Uterus (tissue), 4 donors: ENCODE data around the gene ANXA4. TPM values are rescaled to one million over a fixed set of nuclear protein-coding genes. Genes with fewer than 3 reads are reported as not detected.
A peak's percentile ranks its signal among the peaks of the same experiment; 100 is the strongest.

Experiments
- DNase-seq, 2 donors: peaks; one replicate each; pipeline ENCODE4 v3.0.0-alpha.2; 2019 to 2020
- H3K27ac ChIP-seq, 2 donors: fragments of 200-600 bp; sonication (generic); 1 replicate in 1 of 2; 2 replicates in 1 of 2; pipeline ENCODE4 v1.5.1; 2016 to 2018
- H3K27me3 ChIP-seq, 2 donors: fragments of 200-600 bp; sonication (generic); one replicate each; pipeline ENCODE4 v1.5.1; 2018 to 2019; ENCODE audit warnings: control low read depth in 1 of 2
- H3K36me3 ChIP-seq, 2 donors: fragments of 200-600 bp; sonication (generic); one replicate each; pipeline ENCODE4 v1.5.1; 2019; ENCODE audit warnings: control low read depth in 1 of 2
- H3K4me1 ChIP-seq, 2 donors: fragments of 200-600 bp; sonication (generic); one replicate each; pipeline ENCODE4 v1.5.1; 2018 to 2019; ENCODE audit warnings: control low read depth in 1 of 2
- H3K4me3 ChIP-seq, 2 donors: fragments of 200-600 bp; sonication (generic); 1 replicate in 1 of 2; 2 replicates in 1 of 2; pipeline ENCODE4 v1.5.1; 2018 to 2019; ENCODE audit warnings: mild to moderate bottlenecking in 1 of 2
- H3K9me3 ChIP-seq, 2 donors: fragments of 200-600 bp; sonication (generic); one replicate each; pipeline ENCODE4 v1.5.1; 2019; ENCODE audit warnings: control low read depth in 1 of 2
- POLR2A ChIP-seq, 2 donors: fragments of 450-650 bp; IDR thresholded peaks; one replicate each; pipeline ENCODE4 v1.6.1; 2016; ENCODE audit warnings: antibody characterized with exemption in 2 of 2, mild to moderate bottlenecking in 1 of 2, moderate library complexity in 1 of 2
- intact Hi-C: fragments of 100-400 bp; cut with DNase I; formaldehyde crosslinking; loops from one replicate; pipeline ENCODE4 v1.15.1; 2023; ENCODE audit warnings: low total_unique reads
- total RNA-seq, 4 donors: library from RNA; depleted of rRNA in 3 of 4; stranded (reverse); fragments of >200 nt in 3 of 4; gene quantifications; one replicate each; pipeline versions ENCODE4 v1.1.0 to v1.2.4, GENCODE V29; 2014 to 2023
- TF ChIP-seq, protein P1 (sequence below), 4 experiments: fragments of 200-600 bp in 2 of 4; fragments of 450-650 bp in 2 of 4; sonication (generic) in 2 of 4; IDR thresholded peaks; one replicate each; pipeline ENCODE4 v1.5.1; 2016 to 2019; ENCODE audit warnings: antibody characterized with exemption in 4 of 4, mild to moderate bottlenecking in 2 of 4, moderate library complexity in 1 of 4
- donor health status: DM: yes; HTN: yes; CAD: no.

Gene ANXA4
- total RNA-seq, 4 donors from 2014 or later, result 17.4 to 78.5 (median 32.4) TPM

DNA sequence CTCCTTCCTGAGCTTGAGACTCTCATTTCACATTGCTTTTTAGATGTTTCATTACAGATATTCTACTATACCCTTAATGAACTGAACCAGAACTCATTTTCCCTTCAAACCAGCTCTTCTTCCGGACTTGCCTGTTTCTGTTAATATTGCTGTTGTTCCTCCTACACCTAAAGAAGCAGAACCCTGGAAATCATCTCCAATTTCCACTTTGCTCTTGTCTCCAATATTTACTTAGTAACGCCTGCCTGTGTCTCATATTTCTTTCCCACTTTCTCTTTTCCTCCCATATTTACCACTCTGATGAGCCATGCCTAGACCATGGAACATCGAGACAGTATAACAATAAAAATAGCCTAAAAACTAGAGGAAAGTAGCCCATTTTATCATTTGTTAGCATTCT, 69.7 kb downstream of the ANXA4 start:
- Histone ChIP-seq H3K36me3 (no peaks in the 10 kb centered on the region), H3K4me1 (no peaks in the 10 kb centered on the region), H3K9me3 (no peaks in the 10 kb centered on the region), H3K27me3 (no peaks in the 10 kb centered on the region), H3K4me3 (no peak overlapping the region), H3K27ac (no peak overlapping the region)
- intact Hi-C loops, result no loop called here
- DNase-seq, result no peak
- no peak for TF ChIP-seq POLR2A (IDR thresholded peaks at IDR 0.05)
- TF ChIP-seq, protein P1, sequence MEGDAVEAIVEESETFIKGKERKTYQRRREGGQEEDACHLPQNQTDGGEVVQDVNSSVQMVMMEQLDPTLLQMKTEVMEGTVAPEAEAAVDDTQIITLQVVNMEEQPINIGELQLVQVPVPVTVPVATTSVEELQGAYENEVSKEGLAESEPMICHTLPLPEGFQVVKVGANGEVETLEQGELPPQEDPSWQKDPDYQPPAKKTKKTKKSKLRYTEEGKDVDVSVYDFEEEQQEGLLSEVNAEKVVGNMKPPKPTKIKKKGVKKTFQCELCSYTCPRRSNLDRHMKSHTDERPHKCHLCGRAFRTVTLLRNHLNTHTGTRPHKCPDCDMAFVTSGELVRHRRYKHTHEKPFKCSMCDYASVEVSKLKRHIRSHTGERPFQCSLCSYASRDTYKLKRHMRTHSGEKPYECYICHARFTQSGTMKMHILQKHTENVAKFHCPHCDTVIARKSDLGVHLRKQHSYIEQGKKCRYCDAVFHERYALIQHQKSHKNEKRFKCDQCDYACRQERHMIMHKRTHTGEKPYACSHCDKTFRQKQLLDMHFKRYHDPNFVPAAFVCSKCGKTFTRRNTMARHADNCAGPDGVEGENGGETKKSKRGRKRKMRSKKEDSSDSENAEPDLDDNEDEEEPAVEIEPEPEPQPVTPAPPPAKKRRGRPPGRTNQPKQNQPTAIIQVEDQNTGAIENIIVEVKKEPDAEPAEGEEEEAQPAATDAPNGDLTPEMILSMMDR (IDR thresholded peaks at IDR 0.05), result no peak

GRCh38 chr2:69815717-69816116, 73.8 kb downstream of the ANXA4 start:
- DNase-seq, result no peak
- no peaks in the 10 kb centered on the region for H3K4me1 ChIP-seq
- H3K4me3 ChIP-seq, result no peak overlapping the region
- no peak overlapping the region for H3K27ac ChIP-seq
- no peaks in the 10 kb centered on the region for H3K27me3 ChIP-seq
- TF ChIP-seq POLR2A (IDR thresholded peaks at IDR 0.05), result no peak
- TF ChIP-seq, protein P1 (IDR thresholded peaks at IDR 0.05), result no peak
- H3K9me3 ChIP-seq, result no peaks in the 10 kb centered on the region
- no peaks in the 10 kb centered on the region for H3K36me3 ChIP-seq
- intact Hi-C loops, result loop anchor here (5.0 kb wide), 1 partner anchor 88 kb away; no protein-coding TSS in a partner anchor

DNA sequence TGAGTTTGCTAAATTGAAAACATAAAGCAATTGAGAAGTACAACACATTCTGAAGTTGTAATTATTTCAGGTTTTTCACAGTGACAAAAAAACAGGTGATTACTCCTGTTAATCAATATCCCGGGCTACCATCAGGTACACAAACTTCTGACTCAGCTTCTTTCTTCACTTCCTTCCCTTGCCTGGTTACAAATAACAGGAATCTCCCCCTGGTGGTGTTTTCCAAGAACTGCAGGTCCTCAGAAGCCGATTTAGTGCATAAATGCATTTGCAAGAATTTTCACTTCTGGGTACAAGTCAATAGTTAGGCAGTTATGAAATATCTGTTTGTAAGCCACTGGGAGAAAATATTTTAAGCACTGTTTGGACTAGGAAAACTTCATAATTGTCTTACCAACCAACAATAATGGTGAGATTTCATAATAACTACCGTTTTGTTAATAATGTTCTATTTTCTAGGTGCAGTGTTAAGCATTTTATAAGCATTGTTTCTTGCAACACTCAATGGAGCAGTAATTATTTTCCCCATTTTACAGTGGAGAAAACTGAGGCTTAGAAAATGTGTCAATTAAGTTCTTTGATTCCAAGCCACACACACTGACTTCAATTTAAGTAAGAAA, 75.1 kb downstream of the ANXA4 start:
- no peaks in the 10 kb centered on the region for H3K36me3 ChIP-seq

GRCh38 chr2:69817729-69818501, 76.0 kb downstream of the ANXA4 start:
- Histone ChIP-seq H3K4me3 (no peak overlapping the region), H3K9me3 (no peaks in the 10 kb centered on the region), H3K27me3 (no peaks in the 10 kb centered on the region), H3K27ac (no peak overlapping the region), H3K4me1 (no peaks in the 10 kb centered on the region), H3K36me3 (no peaks in the 10 kb centered on the region)
- no peak for DNase-seq
- TF ChIP-seq POLR2A (IDR thresholded peaks at IDR 0.05), result no peak
- TF ChIP-seq, protein P1 (IDR thresholded peaks at IDR 0.05), result no peak
- intact Hi-C loops, result loop anchor here (5.0 kb wide), 1 partner anchor 91 kb away; no protein-coding TSS in a partner anchor

More for the DNA sequence above, 75.1 kb downstream of the ANXA4 start:
- TF ChIP-seq POLR2A (IDR thresholded peaks at IDR 0.05), result no peak
- TF ChIP-seq, protein P1 (IDR thresholded peaks at IDR 0.05), result peak; percentile 85 to 97 (median 92)
- Histone ChIP-seq H3K4me1 (no peaks in the 10 kb centered on the region), H3K9me3 (no peaks in the 10 kb centered on the region), H3K4me3 (no peak overlapping the region), H3K27ac (no peak overlapping the region), H3K27me3 (no peaks in the 10 kb centered on the region)
- peak; percentile 62 to 89 for DNase-seq
- intact Hi-C loops, result loop anchor here (5.0 kb wide), 1 partner anchor 90 kb away; no protein-coding TSS in a partner anchor
